Measurements from ENCODE around the gene FCGR2B.
"Not testable (repeated sequence)": the region's sequence is repeated elsewhere in the genome, so short reads cannot be mapped to it uniquely, and the experiment has no call there.

Gene FCGR2B
- 0.31 to 1.1 reads per million in 2 donors for total RNA-seq

GRCh38 chr1:161662684-161663339, at the start of gene FCGR2B:
Gene FCGR2B (plus strand): TSS chr1:161663143. CDS start chr1:161663242, 99 bp downstream.
- DNase-seq, result not testable (repeated sequence)

DNA sequence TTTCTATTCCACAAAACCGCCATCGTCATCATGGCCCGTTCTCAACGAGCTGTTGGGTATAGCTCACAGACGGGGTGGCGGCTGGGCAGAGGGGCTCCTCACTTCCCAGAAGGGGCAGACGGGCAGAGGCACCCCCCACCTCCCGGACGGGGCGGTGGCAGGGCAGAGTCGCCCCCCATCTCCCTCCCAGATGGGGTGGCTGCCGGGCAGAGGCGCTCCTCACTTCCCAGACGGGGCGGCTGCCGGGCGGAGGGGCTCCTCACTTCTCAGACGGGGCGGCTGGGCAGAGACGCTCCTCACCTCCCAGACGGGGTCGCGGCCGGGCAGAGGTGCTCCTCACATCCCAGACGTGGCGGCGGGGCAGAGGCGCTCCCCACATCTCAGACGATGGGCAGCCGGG, 46.5 kb upstream of the FCGR2B start:
- not testable (repeated sequence) for DNase-seq

DNA sequence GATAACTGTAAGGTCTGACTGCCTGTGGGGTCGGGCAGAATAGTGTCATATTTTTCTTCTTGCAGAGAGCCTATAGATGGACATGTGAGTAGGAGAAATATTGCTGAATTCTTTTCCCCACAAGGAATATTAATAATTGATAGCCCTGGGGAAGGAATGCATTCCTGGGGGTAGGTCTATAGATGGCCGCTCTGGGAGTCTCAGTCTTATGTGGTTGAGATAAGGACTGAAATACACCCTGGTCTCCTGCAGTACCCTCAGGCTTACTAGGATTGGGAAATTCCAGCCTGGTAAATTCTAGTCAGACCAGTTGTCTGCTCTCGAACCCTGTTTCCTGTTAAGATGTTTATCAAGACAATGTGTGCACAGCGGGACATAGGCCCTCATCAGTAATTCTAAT, 44.4 kb upstream of the FCGR2B start:
- DNase-seq, result not testable (repeated sequence)

DNA sequence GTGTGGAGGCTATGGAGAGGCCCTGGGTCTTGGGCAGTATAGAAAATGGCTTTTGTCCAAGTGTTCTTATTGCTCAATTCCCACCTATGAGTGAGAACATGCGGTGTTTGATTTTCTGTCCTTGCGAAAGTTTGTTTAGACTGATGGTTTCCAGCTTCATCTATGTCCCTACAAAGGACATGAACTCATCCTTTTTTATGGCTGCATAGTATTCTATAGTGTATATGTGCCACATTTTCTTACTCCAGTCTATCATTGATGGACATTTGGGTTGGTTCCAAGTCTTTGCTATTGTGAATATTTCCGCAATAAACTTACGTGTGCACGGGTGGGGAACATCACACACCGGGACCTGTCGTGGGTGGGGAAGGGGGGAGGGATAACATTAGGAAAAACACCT, 42.5 kb upstream of the FCGR2B start:
- not testable (repeated sequence) for DNase-seq

DNA sequence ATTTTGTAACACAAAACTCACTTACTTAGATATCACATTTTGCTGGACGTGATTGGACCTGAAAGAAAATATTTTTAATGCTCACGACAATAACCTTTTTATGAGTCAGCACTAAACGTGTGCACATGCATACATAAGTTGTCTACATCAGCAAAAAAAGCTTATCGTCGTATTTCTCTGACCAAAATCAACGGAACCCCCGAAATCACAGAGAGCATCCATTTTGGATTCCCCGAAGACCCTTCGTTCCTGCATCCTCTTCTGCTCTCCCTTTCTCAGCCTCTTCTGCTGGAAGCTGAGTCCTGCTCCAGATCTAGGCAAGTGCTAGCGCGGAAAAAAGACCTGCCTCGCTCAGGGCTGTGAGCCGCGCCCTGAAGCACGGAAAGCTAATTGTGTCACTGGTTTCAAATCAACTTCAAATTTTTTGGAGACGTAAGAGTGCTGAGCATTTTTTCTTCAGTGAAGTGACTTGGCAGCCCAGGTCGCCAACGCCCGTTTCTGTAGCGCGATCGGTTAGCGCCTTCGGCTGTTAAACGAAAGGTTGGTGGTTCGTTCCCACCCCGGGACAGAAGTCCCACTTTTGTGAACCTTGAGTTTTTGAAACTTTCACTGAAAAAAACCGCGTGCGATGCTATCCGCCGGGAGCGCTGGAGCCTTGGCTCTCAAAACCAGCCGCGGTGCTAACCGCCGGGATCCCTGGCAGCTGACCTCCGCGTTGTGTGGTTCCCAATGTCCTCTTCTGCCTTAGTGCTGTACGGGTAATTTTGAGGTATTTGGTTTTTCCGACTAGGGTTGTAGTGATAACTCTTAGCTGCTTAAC, 41.6 kb upstream of the FCGR2B start:
- DNase-seq, result not testable (repeated sequence)

DNA sequence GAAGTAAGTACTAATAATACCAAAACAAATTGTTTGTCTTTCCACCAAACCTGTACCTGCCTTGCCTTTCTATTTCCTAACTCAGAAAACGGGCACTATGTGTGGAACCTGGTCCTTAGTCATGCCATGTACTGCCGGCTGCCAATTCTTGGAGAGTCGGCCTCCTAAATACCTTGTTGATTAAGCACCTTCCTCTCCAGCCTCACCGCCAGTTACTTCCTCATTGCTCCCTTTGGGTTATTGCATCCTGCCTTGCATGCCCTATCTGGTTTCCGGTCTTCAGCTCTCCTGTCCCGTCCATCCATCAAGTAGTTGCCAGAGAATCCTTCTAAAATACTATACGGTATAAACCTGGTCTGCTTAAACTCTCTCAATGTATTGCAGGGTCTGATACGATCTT, 40.9 kb upstream of the FCGR2B start:
- not testable (repeated sequence) for DNase-seq

DNA sequence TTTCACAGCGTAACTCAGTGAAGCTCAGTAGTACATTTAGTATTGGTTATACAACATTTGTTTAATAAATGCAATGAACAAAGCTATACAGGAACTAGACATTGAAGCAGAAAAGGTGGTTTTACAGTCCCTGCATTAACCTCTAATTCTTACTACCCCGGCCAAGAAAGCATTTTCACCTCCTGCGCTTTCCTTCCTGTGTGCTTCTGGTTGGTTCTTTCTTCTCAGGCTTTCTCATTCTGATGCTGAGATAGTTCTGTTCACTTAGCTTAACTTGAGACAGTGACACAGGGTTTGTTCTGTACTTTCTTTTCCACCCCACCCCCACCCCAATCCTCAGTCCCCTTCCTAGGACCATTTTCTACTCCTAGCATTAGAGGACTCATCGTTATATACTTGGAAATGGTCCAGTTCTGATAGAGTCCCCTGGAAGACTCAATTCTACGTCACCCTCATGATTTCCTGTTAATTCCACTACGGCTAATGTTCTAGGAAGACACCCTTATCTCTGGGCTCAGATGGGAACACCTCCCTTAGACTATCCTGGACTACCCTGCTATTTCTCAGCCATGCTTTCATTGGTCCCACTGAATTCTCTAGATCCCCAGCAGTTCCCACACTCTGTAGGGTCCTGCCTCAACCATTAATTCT, 39.4 kb upstream of the FCGR2B start:
- not testable (repeated sequence) for DNase-seq

DNA sequence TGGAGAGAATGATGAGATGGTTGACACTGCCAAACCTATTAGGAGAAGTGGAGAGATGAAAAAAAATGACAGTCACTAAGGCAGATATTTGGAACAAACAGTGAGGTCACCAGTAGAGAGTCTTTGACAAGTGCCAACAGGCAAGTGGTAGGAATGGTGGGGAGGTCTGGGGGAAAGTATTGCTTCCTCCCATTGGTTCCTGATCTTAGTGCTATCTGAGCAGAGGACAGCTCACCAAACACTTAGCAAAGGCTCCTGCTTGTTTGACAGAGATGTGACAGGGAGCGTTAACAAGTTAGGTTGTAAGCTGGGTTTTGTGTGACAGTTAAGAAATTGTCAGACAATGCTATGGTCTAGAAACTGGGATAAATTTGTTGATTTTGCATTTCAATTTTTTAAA, 38.3 kb upstream of the FCGR2B start:
- not testable (repeated sequence) for DNase-seq

- not testable (repeated sequence) for DNase-seq
These were observed 36.3 kb upstream of the FCGR2B start for GRCh38 chr1:161626445-161627146.

DNA sequence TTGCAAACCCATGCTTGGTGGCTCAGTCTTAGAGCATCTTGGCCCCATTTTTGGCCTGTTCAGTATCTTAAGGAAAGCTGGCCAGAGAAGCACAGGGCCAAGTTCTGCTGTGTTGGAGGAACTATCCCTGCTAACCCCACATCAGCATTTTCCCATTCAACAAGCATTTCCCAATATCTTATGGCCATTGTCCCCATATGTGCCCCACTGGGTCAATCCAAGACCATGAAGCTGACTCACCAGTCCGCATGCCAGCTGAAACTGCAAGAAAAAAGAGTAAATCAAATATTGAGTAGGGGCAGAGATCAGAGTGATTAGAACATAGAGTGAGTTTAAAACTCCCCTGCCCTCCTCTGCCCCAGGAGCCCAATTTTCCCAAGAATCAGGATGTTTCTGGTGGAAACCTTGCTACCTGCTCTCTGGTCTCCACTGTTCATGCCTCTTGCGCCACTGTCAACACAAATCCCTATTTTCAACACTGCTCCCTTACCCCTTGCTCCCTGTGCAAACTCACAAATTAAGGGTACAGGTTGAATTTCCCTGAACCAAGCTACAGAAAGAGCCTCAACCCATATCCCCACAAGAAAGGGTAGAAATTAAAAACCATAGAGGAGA, 32.7 kb upstream of the FCGR2B start:
- not testable (repeated sequence) for DNase-seq

DNA sequence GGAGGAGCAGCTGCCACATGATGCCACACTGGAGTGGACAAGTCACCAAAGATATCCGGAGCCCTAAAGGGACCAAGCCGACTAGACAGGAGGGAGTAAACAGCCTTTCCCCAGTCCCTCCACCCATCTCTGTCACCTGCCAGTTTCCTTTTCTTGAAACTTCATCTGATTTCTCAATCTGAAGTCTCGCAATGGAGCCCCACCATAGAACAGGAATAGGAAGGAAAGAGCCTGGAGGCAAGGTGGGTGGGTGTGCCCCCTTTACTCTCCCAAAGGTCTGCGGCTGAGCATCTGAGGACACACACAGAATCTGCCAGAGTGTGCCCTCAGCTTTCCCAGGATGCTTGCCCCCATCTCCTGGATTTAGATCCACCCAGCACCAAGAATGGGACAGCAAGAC, 31.9 kb upstream of the FCGR2B start, which contains the start of gene FCGR3B:
Gene FCGR3B, minus strand, starts transcription at position 101 of the 400 bp plus-strand sequence. Its CDS starts 82 bp downstream, at position 19.
- no peak for DNase-seq

DNA sequence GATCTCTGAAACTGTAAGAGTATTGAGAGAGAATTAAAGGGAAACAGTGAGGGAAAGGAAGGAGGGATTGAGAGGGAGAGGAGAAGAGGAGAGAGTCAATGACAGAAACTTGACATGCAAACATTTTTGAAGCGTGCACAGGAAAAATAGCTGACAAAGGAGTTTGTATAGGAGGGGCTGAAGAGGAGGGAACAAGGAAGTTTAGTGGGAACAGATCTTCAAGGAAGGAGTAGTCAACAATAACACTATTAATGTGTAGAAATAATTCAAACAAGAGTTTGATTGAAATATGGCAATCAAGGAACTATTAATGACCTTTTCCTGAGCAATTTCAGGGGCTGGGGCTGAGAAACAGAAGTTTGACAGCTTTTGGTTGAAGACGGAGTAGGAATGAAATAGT, 27.9 kb upstream of the FCGR2B start:
- DNase-seq, result not testable (repeated sequence)

DNA sequence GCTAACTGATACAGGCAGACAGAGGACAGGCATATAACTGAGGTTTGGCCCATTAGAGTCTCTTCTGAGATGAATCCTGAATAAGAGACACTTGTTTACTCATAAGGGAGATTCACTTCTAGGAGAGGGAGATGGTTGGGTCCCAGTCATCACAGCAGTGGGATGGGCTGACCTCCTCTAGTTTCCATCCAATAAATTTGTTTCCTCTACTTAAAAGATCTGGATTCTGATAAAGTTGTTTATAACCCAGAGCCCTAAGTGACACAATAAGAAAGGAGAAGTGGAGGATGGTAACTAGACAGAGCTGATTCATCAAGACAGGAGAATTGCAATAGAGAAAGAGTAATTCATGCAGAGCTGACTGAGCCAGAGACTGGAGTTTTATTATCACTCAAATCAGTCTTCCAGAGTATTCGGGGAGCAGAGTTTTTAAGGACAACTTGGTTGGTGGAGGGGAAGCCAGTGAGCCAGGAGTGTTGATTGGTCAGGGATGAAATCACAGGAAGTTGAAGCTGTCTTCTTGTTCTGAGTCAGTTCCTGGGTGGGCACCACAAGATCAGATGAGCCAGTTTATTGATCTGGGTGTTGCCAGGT, 26.7 kb upstream of the FCGR2B start:
- not testable (repeated sequence) for DNase-seq

- DNase-seq, result not testable (repeated sequence)
These were observed 26.0 kb upstream of the FCGR2B start for GRCh38 chr1:161636976-161637375.

DNA sequence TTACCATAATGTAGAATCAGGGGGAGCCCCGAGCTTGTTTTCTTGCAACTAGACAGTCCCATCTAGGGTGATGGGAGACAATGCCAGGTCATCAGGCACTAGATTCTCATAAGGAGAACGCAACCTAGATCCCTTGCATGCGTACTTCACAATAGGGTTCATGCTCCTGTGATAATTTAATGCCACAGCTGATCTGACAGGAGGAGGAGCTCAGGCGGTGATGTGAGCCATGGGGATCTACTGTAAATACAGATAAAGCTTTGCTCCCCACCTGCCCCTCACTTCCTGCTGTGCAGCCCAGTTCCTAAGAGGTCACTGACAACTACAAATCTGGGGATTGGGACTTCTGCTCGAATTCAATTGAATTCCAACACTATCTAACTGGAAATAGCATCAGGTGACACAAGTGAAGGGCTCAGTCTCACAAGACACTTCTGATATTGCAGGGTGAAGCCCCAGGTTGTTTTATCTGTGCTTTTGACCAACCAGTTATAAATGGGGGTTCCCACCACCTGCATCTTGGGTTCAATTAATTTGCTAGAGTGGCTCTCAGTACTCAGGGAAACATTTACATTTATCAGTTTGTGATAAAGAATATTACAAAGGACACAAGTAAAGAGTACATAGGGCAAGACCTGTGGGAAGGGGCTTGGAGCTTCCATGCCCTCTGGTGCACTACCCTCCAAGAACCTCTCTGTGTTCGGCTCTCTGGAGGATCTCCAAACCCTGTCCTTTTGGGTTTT, 24.5 kb upstream of the FCGR2B start:
- not testable (repeated sequence) for DNase-seq

DNA sequence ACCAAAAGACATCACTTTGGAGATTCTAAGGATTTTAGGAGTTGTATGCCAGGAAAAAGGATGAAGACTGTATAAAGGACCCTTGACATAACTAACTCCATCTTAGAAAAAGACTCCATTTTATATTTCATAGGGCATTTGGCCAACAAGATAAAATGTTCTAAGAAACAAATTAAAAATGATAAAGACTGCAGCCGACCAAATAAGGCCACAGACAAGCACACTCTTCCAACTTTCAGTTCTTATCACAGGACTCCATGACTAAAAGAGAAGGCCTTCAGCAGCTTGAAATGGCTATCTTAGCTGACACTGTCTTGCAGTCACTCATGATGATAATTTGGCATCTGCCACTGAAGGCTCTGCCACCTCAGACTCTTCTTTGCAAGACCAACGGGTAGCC, 23.7 kb upstream of the FCGR2B start:
- DNase-seq, result not testable (repeated sequence)

GRCh38 chr1:161642697-161643096, 20.2 kb upstream of the FCGR2B start:
- DNase-seq, result not testable (repeated sequence)

GRCh38 chr1:161643481-161644208, 19.3 kb upstream of the FCGR2B start:
- not testable (repeated sequence) for DNase-seq

GRCh38 chr1:161644855-161645254, 18.1 kb upstream of the FCGR2B start:
- DNase-seq, result not testable (repeated sequence)

Data from activated gamma-delta T cell (primary cell).